ENCODE data around the gene DISC1.
"Not testable (repeated sequence)": the region's sequence is repeated elsewhere in the genome, so short reads cannot be mapped to it uniquely, and the experiment has no call there.

Gene DISC1

DNA sequence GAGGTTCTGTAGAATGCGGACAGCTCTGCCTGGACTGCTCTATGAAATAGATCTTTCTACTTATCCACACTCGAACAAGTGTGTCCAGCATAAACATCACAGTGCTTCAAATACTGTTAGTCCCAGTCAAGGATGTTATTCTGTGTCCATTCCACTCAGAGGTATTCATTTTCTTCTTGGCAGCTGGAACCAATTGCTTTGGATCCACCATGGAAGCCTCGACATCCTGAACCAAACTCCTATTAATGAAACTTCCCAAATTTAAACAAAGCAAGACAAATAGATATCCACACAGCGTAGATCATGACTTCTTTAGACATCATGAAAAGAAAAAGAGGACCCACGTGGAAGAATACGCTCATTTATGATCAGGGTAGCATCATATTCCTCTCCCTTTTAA lies 95.8 kb downstream of the DISC1 start:
- FAIRE-seq (no peak), DNase-seq (ENCODE audit: insufficient read length, low spot score) (no peak)

DNA sequence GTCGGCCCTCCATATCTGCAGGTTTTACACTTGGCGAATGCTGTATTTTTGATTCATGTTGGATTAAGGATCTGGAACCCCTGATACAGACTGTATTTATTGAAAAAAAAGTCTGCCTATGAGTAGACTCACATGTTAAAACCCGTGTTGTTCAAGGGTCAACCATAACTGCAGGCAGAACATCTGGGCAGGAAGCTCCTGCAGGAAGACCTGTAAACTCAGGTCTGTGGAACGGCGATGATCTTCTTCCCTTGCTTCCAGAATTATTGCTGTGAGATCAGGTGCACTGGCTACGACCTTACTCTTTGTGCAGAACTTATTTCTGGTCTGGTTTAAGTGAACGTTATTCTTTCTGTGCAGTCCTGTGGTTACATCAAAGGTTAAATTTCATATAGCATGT lies 96.6 kb downstream of the DISC1 start:
- FAIRE-seq (no peak), DNase-seq (ENCODE audit: insufficient read length, low spot score) (no peak)

DNA sequence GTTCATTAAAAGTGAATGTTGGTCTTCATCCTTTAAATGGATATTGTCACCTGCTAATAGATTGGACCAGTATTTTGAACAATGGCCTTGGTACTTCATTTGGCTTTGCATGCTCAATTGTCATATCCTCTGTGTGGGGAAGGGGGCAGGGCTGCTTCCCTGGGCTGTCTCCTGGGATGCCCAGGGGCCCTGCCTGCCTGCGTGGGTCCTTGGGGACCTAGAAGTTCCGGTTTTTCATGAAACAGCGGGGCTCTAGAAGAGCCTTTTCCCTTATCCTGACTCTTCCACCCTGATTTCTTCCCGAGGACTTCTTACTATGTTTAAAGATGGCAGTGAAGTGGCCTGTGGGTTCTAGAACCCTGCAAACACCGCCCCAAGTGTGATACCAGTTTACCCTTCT lies 97.5 kb downstream of the DISC1 start:
- no peak for FAIRE-seq
- DNase-seq (ENCODE audit: insufficient read length, low spot score), result no peak

DNA sequence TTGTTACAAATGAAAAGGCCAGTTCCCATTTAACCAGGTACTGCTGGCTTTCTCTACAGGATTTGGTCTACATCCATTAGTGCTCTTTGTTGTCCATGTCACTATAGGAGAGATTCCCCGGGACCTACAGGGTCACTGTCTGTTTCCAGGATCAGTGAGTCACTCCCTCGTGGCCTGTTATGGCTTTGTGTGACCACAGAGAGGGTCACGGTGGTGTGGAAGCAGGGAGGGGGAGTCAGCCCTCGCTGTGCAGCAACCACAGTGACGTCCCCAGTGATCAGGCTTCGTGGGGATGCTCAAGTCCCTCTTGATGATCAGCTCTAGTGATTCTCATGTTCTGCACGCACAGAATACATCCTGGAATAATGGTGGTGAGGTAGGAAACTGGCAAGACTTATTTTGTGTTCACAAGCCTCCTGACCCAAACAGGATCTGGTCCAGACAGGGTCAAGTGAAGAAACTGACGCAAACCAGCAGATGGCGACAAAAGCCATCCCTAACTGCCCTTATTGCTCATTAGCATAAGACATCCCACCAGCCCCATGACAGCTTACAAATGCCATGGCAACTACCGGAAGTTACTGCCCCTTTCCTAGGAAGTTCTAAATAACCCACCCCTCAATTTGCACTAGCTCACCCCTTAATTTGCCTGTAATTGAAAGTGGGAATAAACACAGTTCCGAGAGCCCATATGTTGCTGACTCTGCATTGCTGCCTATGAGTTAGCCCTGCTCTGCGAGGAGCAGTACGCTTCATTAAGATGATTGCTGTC lies 98.5 kb downstream of the DISC1 start:
- DNase-seq (ENCODE audit: insufficient read length, low spot score) (peak; percentile 13), FAIRE-seq (peak; percentile 52)

DNA sequence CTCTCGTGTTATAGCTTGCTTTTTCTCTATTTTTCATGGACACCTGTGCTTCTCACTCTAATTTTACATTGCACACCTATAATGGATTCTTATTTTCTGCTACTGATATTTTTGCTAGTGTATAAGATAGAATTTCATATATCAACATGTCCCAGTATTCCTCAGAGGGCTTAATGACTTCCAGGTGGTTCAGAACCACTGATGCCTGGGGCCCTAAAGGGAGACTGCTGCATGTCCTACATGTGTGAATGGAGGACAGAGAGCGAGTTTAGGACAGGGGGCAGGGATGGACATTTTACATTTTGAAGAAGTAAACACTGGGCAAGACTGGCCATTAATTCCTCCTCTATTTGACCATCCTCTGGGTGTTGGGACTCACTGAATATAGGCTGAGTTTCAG lies 100.6 kb downstream of the DISC1 start:
- FAIRE-seq (no peak), DNase-seq (ENCODE audit: insufficient read length, low spot score) (no peak)

DNA sequence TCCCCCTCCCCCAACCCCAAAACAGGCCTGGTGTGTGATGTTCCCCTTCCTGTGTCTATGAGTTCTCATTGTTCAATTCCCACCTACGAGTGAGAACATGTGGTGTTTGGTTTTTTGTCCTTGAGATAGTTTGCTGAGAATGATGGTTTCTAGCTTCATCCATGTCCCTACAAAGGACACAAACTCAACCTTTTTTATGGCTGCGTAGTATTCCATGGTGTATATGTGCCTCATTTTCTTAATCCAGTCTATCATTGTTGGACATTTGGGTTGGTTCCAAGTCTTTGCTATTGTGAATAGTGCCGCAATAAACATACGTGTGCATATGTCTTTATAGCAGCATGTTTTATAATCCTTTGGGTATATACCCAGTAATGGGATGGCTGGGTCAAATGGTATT lies 102.4 kb downstream of the DISC1 start:
- DNase-seq (ENCODE audit: insufficient read length, low spot score); FAIRE-seq: not testable (repeated sequence)

DNA sequence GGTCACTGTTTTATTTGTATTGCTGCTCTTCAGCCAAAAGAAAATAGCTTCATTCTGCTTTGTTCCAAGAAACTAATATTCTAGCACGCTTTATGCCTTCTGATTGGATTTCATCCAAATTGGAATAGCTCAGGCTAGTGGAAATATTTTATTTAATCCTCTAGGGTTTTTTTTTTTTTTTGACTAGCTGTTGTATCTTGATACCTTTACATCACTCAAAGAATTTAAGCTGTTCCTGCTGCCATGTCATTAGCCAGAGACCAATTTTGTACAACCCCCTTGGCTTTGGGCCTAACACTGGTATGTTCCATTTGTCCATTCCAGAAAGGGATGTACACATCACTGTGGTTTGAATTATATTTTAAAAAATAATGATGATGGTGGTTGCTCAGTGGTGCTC lies 103.0 kb downstream of the DISC1 start:
- no peak for FAIRE-seq
- no peak for DNase-seq (ENCODE audit: insufficient read length, low spot score)

DNA sequence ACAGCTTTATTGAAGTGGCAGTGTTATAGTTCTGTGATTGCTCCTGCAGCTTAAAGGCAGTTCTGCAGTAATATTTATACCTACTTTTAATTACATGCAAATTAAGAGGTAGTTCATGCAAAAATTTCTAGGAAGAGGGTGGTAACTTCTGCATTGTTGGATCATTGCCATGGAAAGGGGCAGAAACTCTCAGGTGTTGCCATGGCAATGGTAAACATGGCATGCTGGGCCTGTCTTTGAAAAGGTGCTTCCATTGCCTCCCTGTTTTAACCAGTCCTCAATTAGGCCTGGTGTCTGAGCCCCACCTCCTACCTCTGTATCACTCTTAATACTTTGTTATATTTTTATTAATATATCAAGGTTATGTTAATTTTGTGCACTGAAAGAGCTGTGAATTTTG lies 104.7 kb downstream of the DISC1 start:
- no peak for DNase-seq (ENCODE audit: insufficient read length, low spot score)

DNA sequence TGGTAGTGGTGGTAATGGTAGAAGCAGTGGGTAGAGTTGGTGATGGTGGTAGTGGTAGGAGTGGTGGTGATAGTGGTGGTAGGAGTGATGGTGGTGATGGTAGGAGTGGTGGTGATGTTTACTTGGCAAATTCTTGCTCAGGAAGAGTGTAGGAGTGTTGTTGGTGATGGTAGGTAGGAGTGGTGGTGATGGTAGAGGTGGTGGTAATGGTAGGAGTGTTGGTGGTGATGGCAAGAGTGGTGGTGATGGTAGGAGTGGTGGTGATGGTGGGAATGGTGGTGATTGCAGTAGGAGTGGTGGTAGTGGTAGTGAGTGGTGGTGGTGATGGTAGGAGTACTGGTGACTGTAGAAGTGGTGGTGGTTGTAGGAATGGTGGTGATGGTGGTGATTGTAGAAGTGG lies 106.5 kb downstream of the DISC1 start:
- FAIRE-seq (no peak), DNase-seq (ENCODE audit: insufficient read length, low spot score) (no peak)

More for the DNA sequence above, 104.7 kb downstream of the DISC1 start:
- no peak for FAIRE-seq

DNA sequence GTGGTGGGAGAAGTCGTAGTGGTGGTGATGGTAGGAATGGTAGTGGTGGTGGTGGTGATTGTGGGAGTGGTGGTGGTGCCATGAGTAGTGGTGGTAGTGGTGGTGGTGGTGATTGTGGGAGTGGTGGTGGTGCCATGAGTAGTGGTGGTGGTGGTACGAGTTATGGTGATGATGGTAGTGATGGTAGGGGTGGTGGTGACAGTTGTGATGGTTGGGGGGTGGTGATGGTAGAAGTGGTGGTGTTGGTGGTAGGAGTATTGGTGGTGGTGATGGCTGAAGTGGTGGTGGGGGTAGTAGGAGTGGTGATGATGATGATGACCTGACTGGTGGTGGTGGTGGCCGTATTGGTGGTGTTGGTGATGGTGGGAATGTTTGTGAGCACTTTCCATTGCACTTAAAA lies 107.1 kb downstream of the DISC1 start:
- no peak for DNase-seq (ENCODE audit: insufficient read length, low spot score)
- FAIRE-seq, result no peak

DNA sequence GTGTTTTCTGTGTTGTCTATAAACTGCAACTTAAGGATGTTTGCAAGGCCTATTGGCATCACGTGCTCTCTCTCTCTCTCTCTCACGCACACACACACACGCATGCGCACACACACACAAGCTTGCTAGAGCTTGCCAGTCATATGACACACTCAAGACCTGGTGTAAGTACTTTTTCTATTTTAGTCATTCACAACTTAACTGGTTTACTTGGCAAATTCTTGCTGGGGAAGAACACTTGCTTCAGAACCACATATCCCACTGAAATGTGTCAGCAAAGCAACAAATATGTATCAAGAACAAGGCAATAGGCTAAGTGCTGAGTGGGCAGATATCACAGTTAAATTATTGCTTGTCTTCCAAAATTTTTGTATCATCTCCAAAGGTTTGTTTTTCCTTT lies 107.8 kb downstream of the DISC1 start:
- DNase-seq (ENCODE audit: insufficient read length, low spot score) (no peak), FAIRE-seq (no peak)

DNA sequence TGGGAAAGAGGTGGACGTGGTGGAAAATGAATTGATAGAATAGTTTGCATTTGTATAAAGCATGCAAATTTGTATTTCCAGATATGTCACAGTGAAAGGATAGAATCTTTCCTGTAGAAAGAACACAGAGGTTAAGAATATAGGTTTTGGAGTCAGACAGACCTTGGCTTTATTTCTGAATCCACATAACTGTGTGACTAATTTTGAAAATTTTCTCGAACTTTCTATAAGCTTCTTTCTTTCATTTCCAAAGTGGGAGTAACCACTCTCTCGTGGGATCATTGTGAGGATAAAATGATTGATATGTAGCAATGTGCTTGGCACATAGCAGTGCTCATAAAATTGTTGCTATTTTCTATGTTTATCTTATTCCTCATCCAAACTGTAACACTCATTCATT lies 108.8 kb downstream of the DISC1 start:
- FAIRE-seq, result no peak
- no peak for DNase-seq (ENCODE audit: insufficient read length, low spot score)

DNA sequence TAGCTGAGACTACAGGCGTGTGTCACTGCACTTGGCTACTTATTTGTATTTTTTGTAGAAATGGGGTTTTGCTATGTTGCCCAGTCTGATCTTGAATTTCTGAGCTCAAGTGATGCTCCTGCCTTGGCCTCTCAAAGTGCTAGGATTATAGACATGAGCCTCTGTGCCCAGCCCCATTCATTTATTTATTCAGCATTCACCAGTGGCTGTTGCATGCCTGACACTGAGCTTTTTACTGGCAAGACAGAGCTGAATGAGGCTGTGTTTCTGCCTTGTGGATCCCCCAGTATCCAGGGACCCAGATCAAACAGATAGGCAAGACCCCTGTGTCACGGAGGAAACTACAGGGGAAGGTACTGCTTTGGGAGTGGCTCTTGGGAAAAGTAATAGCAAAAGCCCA lies 109.4 kb downstream of the DISC1 start:
- FAIRE-seq (no peak), DNase-seq (ENCODE audit: insufficient read length, low spot score) (no peak)

DNA sequence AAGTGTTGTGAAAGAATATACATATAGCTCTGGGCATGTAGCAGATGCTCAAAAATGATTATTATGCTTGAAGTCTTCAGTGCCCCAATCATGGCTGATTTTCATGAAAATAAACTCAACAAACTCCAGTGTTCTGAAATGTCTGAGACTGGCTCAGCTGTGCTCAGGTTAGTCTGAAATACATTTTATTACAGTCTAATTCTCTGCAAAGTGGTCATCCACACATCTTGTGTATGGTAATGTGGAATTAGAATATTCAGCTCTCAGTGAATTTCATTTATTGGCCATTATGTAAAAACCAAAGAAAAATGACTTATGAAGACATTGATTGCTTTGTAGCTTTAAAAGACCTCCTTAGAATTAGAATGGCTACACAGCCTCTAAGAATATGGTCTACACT lies 109.9 kb downstream of the DISC1 start:
- DNase-seq (ENCODE audit: insufficient read length, low spot score) (no peak), FAIRE-seq (no peak)

DNA sequence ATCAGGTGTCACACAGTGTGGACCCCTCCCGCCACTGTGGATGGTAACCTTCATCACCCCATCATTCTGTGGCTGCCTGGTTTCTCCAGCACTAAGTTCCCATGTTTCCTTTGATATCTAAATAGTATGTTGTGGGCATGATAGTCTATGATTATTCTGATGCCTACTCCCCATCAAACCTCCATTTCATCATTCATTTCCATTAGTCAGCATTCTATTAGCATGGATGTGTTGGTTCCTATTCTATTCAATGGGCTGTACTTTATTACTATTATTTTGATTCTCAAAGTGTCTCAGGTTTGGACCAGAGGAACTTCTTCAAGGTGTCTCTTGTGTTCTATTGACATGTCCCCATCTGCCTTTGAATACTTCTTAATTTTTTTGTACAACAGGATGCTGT lies 112.0 kb downstream of the DISC1 start:
- FAIRE-seq (no peak), DNase-seq (ENCODE audit: insufficient read length, low spot score) (no peak)

DNA sequence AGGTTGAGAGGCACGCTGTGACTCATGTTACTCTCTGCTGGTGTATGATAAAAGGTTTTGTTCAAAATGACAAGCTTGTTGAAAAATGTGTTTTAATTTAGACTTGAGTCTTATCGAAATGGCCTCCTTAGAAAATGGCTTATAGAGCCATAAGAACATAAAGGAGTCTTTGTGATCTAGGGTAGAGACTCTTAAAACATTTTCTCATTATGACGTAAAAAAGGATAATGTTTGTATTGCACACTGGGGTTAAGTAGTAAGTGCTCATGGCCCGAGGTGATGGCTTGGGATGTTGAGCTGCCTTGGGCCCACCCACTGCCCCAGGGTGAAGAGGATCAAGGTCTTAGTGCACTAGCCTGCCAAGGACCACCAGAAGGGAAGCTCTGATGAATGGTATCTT lies 117.4 kb downstream of the DISC1 start:
- FAIRE-seq (no peak), DNase-seq (ENCODE audit: insufficient read length, low spot score) (no peak)

DNA sequence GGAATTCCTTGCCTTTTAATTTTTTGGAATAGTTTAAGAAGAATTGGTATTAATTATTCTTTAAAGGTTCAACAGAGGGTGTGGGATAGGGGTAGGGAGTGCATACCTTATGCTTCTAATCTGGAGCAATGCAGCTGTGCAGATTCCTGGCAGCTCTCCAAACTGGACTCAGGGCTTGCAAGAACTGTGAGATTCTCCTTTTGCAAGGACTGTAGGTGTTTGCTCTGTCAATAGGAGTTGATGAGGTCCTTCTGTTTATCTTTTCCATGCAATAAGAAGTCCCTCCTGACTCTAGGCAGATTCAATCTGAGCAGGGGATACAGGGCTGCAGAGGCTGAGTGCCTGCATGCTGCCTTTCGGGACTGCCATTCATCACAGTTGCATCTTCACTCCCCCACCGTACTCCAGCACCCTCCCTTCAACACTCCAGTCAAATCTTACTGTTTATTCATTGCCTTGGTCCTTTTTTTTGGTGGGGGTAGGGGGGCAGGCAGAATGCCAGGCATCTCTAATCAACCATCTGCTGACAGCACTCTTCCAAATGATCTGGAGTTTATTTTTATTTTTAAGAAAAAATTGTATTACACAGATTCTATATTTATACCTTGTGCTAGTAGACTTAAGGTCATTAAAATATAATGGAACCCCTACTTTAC lies 122.3 kb downstream of the DISC1 start:
- no peak for DNase-seq (ENCODE audit: insufficient read length, low spot score)

DNA sequence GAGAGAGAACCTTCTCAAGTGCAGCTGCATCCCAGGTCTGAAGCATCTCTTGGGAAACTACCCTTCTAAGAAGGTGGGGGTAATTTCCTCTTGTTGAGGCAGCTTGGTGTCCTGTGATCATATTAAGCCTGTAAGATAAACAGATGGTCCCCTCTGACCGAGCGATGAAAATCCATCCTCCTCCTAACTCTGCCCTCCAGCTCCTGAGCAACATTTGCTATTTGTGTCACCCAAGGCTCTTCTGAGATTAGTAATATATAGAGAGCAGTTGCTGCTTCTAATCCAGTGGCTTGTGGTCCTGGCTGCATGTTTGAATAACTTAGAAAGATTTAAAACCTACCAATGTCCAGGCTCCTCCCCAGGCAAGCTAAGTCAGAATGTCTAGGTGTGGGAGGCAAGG lies 123.7 kb downstream of the DISC1 start:
- FAIRE-seq (no peak), DNase-seq (ENCODE audit: insufficient read length, low spot score) (no peak)

More for the DNA sequence above, 122.3 kb downstream of the DISC1 start:
- FAIRE-seq, result no peak

DNA sequence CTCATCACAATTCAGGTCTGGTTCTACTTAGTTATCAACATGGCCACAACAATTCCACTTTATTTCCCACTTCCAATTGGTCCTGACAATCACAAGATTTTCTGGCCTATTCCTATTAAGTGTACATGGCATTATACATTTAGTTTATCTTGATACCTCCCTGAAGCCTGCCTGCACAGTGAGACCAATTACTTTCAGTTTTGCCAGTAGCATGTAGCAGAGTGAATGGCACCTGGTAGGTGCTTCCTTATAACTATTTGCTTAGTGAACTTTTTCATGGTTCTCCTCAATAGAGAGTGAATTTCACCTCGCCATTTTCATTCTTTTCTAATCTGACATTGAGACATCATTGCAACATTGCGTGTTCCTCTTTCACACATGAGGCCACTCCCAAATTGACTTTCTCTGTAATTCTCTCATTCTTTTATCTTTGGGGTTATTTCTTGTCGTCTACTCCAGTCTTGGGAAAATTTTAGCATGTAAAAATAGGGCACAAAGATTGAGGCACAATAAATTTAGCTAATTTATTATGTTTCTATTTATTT lies 124.3 kb downstream of the DISC1 start:
- DNase-seq (ENCODE audit: insufficient read length, low spot score) (no peak), FAIRE-seq (no peak)

DNA sequence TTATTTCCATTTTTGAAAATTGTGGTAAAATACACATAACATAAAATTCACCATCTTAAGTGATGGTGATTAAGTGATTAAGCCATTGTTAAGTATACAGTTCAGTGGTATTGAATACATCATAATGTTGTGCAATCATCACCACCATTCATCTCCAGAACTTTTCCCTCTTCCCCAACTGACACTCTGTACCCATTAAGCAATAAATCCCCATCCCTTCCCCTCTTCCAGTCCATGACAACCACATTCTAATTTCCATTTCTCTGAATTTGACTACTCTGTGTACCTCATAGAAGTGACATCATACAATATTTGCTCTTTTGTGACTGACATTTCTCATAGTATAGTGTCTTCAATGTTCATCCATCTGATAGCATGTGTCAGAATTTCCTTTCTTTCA lies 124.8 kb downstream of the DISC1 start:
- FAIRE-seq (no peak), DNase-seq (ENCODE audit: insufficient read length, low spot score) (no peak)

DNA sequence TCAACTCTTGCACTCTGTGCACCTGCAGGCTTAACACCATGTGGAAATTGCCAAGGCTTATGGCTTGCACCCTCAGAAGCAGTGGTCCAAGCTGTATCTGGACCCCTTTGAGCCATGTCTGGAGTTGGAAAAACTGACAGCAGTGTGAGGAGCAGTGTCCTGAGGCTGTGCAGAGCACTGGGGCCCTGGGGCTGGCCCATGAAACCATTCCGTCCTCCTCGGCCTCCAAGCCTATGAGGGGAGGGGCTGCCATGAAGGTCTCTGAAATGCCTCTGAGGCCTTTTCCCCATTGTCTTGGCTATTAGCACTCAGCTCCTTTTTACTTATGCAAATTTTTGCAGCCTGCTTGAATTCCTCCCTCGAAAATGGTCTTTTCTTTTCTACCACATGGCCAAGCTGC lies 126.7 kb downstream of the DISC1 start:
- FAIRE-seq, result no peak
- no peak for DNase-seq (ENCODE audit: insufficient read length, low spot score)

DNA sequence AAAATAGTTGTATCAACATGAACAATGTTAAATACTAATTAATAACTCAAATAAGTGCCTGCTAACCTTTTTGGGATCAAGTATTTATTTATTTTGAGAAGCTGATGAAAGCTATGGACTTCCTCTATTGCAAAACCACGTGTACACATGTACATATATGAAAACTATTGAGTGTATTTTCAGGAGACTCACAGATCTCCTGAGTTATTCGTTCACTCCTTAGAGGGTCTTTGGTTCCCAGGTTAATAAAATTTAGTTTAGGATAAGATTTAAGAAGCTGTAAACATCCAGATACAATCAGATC lies 130.5 kb downstream of the DISC1 start:
- FAIRE-seq (peak; percentile 8), DNase-seq (ENCODE audit: insufficient read length, low spot score) (no peak)
